Measurements from ENCODE around the gene LDB2.

Gene LDB2

DNA sequence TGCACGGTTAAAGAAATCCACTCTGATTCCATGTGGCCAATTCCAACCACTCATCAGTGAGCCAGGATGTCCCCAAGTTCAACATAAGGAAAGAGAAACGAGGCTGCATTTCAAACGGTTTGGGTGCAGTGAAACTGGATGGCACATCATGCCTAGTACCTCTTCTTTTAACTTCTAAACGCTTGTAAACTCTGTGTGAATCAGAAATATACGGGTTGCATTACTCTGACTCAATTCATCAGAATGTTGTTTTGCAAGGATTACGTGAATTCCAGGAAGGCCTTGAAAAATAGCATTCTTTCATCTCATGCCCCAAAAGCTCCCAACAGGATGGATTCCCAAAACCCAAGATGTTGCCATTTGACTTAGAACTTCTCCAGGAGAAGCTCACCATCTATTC, 270.4 kb downstream of the LDB2 start:
- DNase-seq, result no peak

DNA sequence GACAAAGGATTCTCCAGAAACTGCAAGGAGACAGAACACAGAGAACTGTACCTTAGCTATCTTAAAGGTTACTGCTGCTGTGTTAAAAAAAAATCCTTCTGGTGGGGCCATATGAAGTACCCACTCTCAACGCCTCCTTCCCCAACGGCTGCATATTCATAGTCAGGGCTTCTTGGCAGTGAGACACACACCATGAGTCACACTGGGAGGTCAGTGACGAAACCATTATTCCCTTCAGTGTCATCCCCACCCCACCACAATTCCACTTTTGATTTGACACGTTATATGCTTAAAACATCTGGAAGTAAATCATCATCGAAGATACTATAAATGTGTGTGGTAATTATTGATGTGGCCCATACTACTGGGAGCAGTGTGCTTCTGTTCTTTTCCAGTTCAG, 271.5 kb downstream of the LDB2 start:
- DNase-seq, result no peak

GRCh38 chr4:16622826-16623225, 275.6 kb downstream of the LDB2 start:
- no peak for DNase-seq

DNA sequence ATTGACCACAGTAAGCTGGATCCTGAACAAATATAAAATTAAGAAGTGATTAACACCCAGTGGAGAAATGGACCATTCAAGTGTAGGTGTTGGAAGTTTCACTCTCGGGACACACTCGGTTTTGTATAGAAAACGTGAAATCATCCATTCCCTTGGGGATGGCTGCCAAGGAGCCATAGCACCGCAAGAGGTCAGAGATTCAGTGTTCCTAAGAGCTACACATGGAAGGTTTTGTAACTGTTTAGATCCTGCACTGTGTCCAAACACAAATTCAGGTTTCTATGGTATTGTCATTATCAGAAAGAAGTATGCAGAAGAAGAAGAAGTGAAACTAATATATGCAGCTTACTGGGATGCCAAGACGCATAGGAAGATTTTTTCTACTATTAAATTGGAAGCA, 281.0 kb downstream of the LDB2 start:
- DNase-seq, result no peak

DNA sequence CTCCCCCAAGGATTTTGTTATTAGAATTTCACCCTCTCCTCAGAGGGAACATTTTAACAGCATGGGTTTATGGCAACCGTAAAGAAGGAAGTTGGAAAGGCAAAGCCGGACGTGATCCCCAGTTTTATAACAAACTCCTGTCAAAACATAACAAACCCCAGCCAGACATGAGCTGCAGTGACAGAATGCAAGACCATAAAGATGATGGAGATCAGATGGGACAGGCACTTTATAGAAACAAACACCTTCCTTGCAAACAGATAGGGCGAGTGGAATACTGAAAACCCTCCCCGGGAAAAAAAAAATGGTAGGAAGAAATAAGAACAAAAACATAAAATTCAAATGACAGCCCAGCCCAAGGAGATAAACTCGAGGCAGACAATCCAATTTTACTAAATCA, 281.4 kb downstream of the LDB2 start:
- no peak for DNase-seq

DNA sequence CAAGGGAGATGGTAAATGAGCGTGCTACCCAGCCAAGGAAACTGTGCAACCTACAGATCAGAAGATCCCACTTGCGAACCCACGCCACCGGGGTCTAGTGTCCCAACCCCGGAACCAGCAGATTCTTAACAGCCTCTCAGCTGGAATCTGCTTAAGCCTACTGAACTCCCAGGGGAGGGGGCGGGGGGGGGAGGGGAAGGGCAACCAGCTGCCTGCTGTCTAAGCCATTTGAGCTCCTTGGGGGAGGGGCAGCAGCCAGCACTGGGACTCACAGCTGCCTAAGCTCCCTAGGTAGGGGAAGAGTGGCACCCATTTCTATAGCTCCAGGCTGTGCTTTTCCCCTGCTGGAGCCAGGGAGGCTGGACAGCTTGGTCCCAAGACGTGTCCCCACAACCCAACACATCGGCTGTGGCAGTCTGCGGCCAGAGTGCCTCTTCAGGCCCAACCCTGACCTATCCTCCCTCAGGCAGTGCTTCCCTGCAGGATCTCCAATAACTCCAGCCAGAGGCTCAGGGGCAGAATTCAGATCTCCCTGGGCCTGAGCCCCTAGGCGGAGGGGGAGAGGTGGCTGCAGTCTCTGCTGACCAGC, 289.2 kb downstream of the LDB2 start:
- DNase-seq, result no peak

GRCh38 chr4:16608611-16609125, 289.8 kb downstream of the LDB2 start:
- no peak for DNase-seq

GRCh38 chr4:16608123-16608522, 290.3 kb downstream of the LDB2 start:
- DNase-seq, result no peak

DNA sequence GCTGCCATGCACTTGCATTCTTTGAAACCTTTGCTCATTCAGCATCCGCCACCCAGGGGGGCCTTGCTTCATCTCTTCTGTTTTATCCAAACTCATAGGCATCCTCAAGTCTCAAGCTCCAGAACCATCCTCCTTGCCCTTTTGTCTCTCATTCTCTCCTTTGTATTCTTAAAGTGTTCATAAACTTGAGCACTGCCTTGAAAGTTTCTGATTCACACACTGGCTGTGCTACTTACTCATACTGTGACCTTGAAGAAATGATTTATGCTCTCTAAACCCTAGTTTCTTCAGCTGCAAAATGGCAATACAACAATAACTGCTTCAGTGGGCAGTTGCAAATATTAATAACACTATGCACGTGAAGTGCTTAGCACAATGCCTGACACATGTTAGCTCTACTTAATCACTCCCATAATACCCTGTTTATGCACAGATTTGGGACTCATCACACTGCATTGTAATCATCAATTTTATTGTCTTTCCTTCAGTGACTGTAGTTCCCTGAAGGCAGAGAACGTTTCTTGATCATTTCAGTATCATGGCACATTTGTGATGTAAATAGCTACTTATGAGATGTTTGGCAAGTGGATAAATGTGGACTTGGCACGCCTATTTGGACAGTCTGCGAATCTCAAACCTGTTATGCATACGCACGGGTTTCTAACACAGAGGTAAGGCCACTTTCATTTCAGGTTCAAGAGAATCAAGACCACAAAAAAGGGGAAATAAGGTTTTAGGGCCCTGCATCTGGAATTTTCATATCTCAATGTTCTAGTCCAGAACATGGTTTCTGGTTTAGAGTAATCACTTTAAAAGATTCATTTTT, 291.0 kb downstream of the LDB2 start:
- DNase-seq, result no peak

- DNase-seq, result no peak
Measured at GRCh38 chr4:16606691-16607090, 291.8 kb downstream of the LDB2 start.

DNA sequence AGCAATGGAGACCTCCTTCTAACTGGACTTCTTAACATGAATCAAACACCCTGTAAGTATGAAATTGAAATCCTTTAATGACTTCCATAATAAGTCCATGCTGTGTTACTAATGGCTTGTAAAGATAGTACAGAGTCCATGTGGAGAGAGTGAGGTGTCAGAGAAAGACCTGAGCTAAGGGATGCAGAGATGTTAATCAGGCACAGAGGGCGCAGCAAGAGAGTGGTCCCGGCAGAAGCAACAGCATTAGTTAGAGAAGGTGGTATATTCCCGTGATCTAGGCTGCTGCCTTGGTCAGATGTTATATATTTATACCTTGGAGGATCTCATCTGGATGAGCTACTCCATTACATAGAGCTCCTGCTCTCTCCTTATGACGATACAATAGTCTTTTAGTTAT, 295.3 kb downstream of the LDB2 start:
- no peak for DNase-seq

DNA sequence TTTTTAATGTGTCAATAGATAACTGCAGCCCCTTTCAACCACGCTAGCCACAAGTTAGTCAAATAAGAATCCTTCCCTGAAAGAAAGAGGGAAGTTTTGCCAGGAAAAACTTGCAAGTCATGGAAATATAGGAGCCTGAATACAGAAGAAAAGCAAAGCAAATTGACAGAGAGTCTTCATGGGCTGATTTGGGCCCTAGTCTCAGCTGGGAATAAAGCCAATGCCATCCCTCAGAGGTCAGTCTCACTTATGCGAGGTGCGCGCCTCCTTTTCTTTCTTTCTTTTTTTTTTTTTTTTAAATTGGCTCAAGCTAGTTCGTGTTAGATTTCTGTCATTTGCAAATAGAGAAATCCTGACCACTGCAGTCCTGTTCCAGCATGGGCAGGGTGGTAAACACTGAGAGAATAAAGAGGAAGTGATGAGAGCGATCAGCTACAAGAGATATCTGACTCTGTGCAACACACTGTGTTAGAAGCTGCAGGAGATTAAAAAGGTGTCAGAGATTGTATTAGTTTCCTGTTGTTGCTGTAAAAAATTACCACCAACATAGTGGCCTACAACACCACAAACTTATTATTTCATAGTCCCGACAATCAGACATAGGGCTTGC, 299.7 kb downstream of the LDB2 start:
- peak in 1 of 3 donors; percentile 1 for DNase-seq

GRCh38 chr4:16597845-16598596, 300.4 kb downstream of the LDB2 start:
- DNase-seq, result no peak

GRCh38 chr4:16597443-16597842, 301.0 kb downstream of the LDB2 start:
- DNase-seq, result no peak

GRCh38 chr4:16596267-16596666, 302.2 kb downstream of the LDB2 start:
- no peak for DNase-seq

- DNase-seq, result no peak
Measured at GRCh38 chr4:16594128-16594527, 304.3 kb downstream of the LDB2 start.

DNA sequence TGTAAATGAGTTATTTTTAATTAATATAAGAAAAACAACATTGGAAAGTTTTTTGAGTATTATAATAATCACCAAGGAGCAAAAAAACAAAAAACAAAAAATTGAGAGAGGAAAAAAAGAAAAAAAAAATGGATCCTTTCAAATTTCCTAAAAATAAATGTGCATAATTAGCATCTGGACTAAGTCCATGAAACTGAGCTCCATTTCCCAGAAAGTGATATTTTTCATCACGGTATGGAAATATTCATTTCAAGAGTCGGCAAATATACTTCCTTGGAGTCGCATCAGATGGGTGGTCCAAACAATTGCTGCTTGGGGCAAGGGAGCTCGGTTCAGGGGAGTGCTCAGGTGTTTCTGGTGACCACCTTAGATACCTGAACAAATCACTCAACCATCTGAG, 305.1 kb downstream of the LDB2 start:
- DNase-seq, result no peak

GRCh38 chr4:16591272-16591826, 307.1 kb downstream of the LDB2 start:
- no peak for DNase-seq

- DNase-seq, result no peak
Measured at GRCh38 chr4:16590797-16591196, 307.6 kb downstream of the LDB2 start.

GRCh38 chr4:16588651-16589050, 309.8 kb downstream of the LDB2 start:
- no peak for DNase-seq

DNA sequence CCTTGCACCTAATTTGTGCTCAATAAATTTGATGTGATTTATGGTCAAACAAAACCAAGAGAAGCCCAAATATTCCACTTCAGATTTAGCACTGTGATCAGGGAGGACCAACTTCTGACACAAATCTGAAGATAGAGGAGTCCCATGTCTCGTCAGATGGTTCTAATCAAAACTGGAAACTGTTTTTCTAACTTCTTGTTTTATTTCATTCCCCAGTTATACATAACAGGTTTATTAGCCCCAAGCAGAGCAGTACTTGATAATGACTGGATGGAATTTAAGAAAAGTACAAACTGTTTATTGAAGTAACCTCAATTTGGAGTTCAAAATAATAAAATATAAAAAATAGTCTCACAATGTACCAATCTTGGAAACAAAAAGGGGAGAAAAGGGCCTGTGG, 310.3 kb downstream of the LDB2 start:
- no peak for DNase-seq

DNA sequence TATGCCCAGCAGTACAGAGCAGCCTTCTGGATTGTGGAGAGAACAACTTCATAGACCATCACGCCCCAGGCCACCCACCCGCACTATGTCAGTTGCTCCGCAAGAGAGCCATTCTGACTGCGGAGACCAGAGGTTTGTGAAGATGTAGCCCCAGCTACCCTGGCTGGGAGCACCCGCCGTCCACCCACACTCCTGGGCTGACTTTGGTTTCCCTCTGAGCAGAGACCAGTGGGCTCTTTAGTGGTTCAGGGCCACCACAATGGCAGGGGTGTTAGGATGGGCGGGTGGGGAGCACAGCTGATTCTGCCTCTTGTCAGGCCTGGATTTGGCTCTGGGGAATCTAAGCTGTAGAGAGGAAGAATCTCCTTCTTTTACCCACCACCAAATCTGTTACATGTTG, 313.4 kb downstream of the LDB2 start:
- DNase-seq, result no peak

DNA sequence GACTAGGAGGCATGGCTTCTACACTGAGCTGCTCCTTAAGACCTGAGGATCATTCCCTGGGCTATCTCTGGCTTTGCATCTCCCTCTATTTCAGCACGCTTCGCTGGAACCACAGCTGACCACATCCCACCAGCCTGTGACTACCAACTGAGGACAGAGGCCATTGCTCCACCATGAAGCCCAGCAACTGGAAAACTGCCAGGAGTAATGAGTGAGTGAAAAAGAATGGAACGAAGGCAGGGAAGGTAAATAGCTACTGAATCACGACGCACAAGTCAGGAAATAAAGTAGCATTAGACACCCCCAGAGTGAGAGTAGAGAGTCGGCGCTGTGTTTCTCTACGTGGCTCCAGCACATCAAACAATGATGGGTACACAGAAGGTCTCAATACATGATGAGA, 314.7 kb downstream of the LDB2 start:
- no peak for DNase-seq
